MCF 10A (cell line): ENCODE results near the gene PARD3. TPM values are rescaled to one million over a fixed set of nuclear protein-coding genes. Genes with fewer than 3 reads are reported as not detected.
A peak's percentile ranks its signal among the peaks of the same experiment; 100 is the strongest.

Experiments
- BruUV-seq: library from RNA; stranded (reverse); fragments of 400-500 nt; replicated peaks from 2 replicates; lab custom pipeline; 2021; lab: Mats Ljungman, UMichigan
- CTCF ChIA-PET: fragments of 300-600 bp; sonication (Branson Sonifier 250); formaldehyde crosslinking; extraction: SDS; loops from one replicate; lab custom pipeline; 2021; ENCODE audit warnings: antibody characterized with exemption, inconsistent platforms; lab: Yijun Ruan, JAX
- POLR2A ChIA-PET: fragments of 300-600, 350-650 bp; sonication (Branson Sonifier 250); formaldehyde crosslinking; extraction: SDS; loops from one replicate; lab custom pipeline; 2020; ENCODE audit warnings: antibody characterized with exemption, inconsistent platforms; lab: Yijun Ruan, JAX
- DNase-seq: peaks from one replicate; pipeline ENCODE4 v3.0.0-alpha.2; 2018; ENCODE audit not compliant: unreplicated experiment
- H3K27ac Mint-ChIP-seq: one replicate; pipeline ENCODE4 v1.8.0; 2022; ENCODE audit warnings: mild to moderate bottlenecking, low read depth, mixed read lengths; ENCODE audit not compliant: unreplicated experiment
- H3K27me3 Mint-ChIP-seq: one replicate; pipeline ENCODE4 v1.8.0; 2022; ENCODE audit warnings: mixed read lengths; ENCODE audit not compliant: insufficient read depth, unreplicated experiment
- H3K36me3 Mint-ChIP-seq: one replicate; pipeline ENCODE4 v1.8.0; 2022; ENCODE audit warnings: mild to moderate bottlenecking, moderate library complexity, mixed read lengths; ENCODE audit not compliant: insufficient read depth, unreplicated experiment
- H3K4me1 Mint-ChIP-seq: one replicate; pipeline ENCODE4 v1.8.0; 2022; ENCODE audit warnings: mixed read lengths; ENCODE audit not compliant: insufficient read depth, unreplicated experiment
- H3K4me3 Mint-ChIP-seq: one replicate; pipeline ENCODE4 v1.8.0; 2022; ENCODE audit warnings: mild to moderate bottlenecking, moderate library complexity, mixed read lengths; ENCODE audit not compliant: unreplicated experiment
- H3K9me3 Mint-ChIP-seq: one replicate; pipeline ENCODE4 v1.8.0; 2022; ENCODE audit warnings: mixed read lengths; ENCODE audit not compliant: unreplicated experiment
- CTCF ChIP-seq: fragments of 200-600 bp; IDR thresholded peaks from one replicate; pipeline ENCODE4 v1.8.0; 2022; ENCODE audit warnings: antibody characterized with exemption, mild to moderate bottlenecking; ENCODE audit not compliant: unreplicated experiment
- intact Hi-C: fragments of 100-400 bp; cut with micrococcal nuclease; formaldehyde crosslinking; loops from 2 replicates; pipeline ENCODE4 v1.14.1; 2022
- total RNA-seq: library from RNA; stranded (reverse); gene quantifications from 2 replicates; pipeline ENCODE4 v1.2.3, GENCODE V29; 2022

PARD3 gene
- total RNA-seq, 1 experiment from 2014 or later: 70.0 TPM

GRCh38 chr10:34437906-34438305 lies 377.2 kb downstream of the PARD3 start:
- ChIA-PET CTCF (interaction anchor here (0.7 kb wide), 1 partner anchor 200 kb away, joined by 3 read pairs; no protein-coding TSS in a partner anchor), POLR2A (no interaction called here)
- no peak for DNase-seq
- BruUV-seq: no TSS peak
- Mint-ChIP-seq H3K27me3 (no peaks in the 10 kb centered on the region), H3K27ac (no peak overlapping the region), H3K9me3 (no peaks in the 10 kb centered on the region), H3K4me3 (no peak overlapping the region), H3K4me1 (peaks cover 26% of the 10 kb centered on the region), H3K36me3 (peaks cover 5% of the 10 kb centered on the region)
- no peak for TF ChIP-seq CTCF
- intact Hi-C loops: no loop called here

- DNase-seq: peak; percentile 51
- no peak for TF ChIP-seq CTCF
- POLR2A ChIA-PET: no interaction called here
- H3K27ac Mint-ChIP-seq: peak overlapping the region; percentile 3
- no peaks in the 10 kb centered on the region for H3K27me3 Mint-ChIP-seq
- no peak overlapping the region for H3K4me3 Mint-ChIP-seq
- CTCF ChIA-PET: no interaction called here
- H3K4me1 Mint-ChIP-seq: peaks cover 47% of the 10 kb centered on the region
- H3K9me3 Mint-ChIP-seq: no peaks in the 10 kb centered on the region
- no TSS peak for BruUV-seq
- H3K36me3 Mint-ChIP-seq: peaks cover 6% of the 10 kb centered on the region
- intact Hi-C loops: no loop called here
Measured at GRCh38 chr10:34434119-34434594, 380.9 kb downstream of the PARD3 start.

- intact Hi-C loops: no loop called here
- no peaks in the 10 kb centered on the region for H3K9me3 Mint-ChIP-seq
- POLR2A ChIA-PET: interaction anchor here (0.6 kb wide), 1 partner anchor 11 kb away, joined by 3 read pairs; no protein-coding TSS in a partner anchor
- H3K27me3 Mint-ChIP-seq: no peaks in the 10 kb centered on the region
- peaks cover 6% of the 10 kb centered on the region for H3K36me3 Mint-ChIP-seq
- BruUV-seq: no TSS peak
- DNase-seq: peak; percentile 54
- CTCF ChIA-PET: interaction anchor here (0.5 kb wide), 1 partner anchor 388 kb away, joined by 3 read pairs; no protein-coding TSS in a partner anchor
- H3K4me1 Mint-ChIP-seq: peaks cover 40% of the 10 kb centered on the region
- peak overlapping the region; percentile 8 for H3K27ac Mint-ChIP-seq
- TF ChIP-seq CTCF: no peak
- no peak overlapping the region for H3K4me3 Mint-ChIP-seq
Measured at GRCh38 chr10:34433241-34434076, 381.6 kb downstream of the PARD3 start.

- CTCF ChIA-PET: no interaction called here
- POLR2A ChIA-PET: interaction anchor here (0.6 kb wide), 1 partner anchor 10 kb away, joined by 3 read pairs; no protein-coding TSS in a partner anchor
- no TSS peak for BruUV-seq
Measured at GRCh38 chr10:34432589-34432988, 382.5 kb downstream of the PARD3 start.

More at GRCh38 chr10:34432589-34432988, 382.5 kb downstream of the PARD3 start:
- Mint-ChIP-seq H3K27ac (peak overlapping the region; percentile 8), H3K27me3 (no peaks in the 10 kb centered on the region), H3K9me3 (no peaks in the 10 kb centered on the region), H3K36me3 (peaks cover 11% of the 10 kb centered on the region), H3K4me1 (peaks cover 37% of the 10 kb centered on the region), H3K4me3 (no peak overlapping the region)
- TF ChIP-seq CTCF: no peak
- intact Hi-C loops: no loop called here
- no peak for DNase-seq
